Hematopoietic multipotent progenitor cell treated with erythropoietin and hydrocortisone succinate and interleukin-3 and kit ligand, for 8 days (in vitro differentiated cells): Measurements from ENCODE around the gene GARIN5B.

Experiments used
- DNase-seq: peaks from one replicate; pipeline ENCODE4 v3.0.0-alpha.2; 2015

Gene GARIN5B

GRCh38 chr19:55319785-55320184, 43.3 kb downstream of the GARIN5B start:
- no peak for DNase-seq

GRCh38 chr19:55316646-55317045, 46.4 kb downstream of the GARIN5B start:
- no peak for DNase-seq

- no peak for DNase-seq
These were observed 47.0 kb downstream of the GARIN5B start for GRCh38 chr19:55315956-55316525.

DNA sequence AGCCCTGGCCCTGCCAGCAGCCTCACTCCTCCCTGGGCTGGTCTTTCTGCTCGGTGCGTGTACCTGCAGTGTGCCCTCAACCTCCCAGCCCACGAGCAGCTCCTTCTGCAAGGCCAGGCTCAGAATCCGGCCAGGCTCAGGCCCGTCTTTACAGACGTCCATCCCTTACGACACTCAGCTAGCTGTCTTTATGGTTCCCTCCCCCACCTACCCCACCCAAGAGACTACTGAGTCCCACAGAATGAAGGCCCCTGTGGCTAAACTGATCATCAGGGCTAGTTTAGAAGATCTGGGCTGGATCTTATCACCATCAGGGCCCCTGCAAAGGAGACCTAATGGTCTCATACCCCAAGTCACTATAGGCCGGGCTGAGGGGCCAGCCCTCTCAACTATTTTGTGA, 48.7 kb downstream of the GARIN5B start:
- DNase-seq: no peak

DNA sequence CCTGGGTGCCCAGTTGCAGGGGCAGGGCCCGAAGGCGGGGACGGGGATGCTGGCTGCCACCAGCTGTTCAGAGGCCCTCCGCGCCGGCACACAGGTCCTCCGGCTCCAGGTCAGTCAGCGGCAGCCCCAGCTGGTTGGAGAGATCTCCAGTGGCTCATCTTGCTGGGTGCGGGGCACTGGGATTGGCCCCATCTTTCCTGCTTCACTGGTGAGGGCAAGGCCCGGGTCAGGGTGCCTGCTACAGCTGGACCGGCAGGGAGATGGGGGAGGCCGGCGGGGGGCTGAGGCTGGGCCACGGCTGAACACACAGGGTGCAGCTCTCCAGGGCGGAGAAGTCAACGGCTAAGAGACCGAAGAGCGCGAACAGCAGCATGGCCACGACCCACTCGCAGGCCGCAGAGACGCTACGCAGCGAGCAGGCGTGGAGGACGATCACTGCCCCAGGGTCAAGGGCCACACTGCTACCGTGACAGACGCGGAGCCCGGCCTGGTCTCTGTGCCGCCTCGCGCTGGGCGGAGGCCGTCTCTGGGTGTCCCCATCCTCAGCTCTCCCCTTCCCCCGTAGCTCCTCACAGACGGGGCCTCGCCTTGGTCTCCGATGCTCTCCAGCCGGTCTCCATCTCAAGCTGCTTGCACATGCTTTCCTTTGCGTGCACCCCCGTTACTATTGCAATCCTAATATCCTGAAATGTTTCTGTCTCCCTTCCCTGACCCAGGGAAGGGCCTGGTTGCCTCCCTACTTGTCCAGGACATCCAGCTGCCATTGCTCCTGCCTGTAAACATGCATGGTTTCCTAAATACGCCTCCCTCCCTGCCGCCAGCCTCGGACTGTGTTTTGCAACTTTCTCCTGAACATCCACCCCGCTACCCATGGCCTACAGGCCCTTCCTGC, 50.2 kb downstream of the GARIN5B start:
- DNase-seq: no peak

GRCh38 chr19:55311797-55312196, 51.3 kb downstream of the GARIN5B start:
- DNase-seq: no peak

DNA sequence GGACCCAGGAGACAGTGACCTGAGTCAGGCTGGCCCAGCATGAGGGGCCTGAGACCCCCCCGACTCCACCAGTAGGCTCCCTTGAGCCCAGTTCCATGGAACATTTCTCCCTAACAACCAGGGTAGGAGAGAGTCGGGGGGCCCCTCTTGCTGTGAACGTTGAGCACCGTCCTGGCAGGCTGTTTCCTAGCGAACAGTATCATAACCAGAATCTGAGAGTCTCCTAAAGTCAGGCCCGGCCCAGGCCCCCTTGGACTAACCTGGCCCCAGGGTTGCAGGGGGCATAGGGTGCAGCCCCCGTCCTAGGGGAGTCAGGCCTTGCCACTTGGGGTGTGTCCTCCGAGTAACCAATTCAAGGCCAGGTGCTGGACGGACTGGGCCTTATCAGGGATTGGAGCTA, 51.7 kb downstream of the GARIN5B start:
- DNase-seq: no peak

DNA sequence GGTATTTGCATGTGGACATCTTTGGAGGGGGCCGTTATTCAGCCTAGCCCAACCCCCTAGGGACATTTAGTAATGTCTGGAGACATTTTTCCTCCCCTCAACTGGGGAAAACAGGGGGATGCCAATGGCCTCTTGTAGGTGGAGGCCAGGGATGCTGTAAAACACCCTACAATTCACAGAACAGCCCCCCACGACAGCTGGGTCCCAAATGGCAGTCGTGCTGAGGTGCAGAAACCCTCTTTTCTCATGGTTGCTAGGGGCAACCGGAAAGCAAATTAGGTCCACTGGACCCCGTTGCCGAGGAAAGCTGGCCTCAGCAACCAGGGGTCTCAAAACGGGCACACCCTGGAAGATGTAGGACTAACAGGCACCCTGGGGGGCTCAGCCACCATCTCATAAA, 52.6 kb downstream of the GARIN5B start:
- no peak for DNase-seq

DNA sequence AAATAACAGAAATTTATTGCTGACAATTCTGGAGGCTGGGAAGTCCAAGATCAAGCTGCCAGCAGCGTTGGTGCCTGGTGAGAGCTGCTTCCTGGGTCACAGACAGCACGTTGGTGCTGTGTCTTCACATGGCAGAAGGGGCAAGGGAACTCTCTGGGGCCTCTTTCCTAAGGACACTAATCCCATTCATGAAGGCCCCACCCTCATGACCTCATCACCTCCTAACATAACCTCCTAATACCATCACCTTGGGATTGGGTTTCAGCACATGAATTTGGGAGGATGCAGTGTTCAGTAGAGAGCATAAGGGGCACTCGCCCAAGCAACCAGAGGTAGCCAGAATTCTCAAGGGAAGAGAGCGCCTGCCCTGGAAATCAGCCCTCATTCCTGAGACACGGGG, 53.6 kb downstream of the GARIN5B start:
- no peak for DNase-seq

GRCh38 chr19:55308281-55308680, 54.8 kb downstream of the GARIN5B start:
- DNase-seq: no peak

- no peak for DNase-seq
These were observed 56.3 kb downstream of the GARIN5B start for GRCh38 chr19:55306712-55307111.

DNA sequence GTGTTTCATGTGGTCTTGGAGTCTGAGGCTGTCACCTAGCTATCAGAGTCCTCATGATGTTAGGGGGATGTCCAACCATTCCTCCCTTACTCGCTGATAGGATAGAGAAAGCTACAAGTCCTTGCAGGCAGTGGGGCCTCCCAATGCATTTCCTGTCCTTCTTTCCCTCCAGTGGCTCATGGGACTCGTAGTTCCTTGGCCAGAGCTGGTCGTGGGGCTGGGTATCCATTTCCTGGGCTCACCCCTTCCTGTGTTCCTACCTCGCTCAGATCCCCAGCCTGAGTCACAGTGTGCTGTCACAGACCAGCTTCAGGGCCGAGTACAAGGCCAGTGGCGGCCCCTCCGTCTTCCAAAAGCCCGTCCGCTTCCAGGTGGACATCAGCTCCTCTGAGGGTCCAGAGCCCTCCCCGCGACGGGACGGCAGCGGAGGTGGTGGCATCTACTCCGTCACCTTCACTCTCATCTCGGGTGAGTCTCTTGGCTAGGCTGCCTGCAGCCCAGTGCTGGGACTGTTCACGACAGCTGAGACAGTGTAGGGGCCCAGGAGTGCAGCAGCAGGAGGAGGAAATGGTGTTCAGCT, 57.0 kb downstream of the GARIN5B start:
- no peak for DNase-seq

DNA sequence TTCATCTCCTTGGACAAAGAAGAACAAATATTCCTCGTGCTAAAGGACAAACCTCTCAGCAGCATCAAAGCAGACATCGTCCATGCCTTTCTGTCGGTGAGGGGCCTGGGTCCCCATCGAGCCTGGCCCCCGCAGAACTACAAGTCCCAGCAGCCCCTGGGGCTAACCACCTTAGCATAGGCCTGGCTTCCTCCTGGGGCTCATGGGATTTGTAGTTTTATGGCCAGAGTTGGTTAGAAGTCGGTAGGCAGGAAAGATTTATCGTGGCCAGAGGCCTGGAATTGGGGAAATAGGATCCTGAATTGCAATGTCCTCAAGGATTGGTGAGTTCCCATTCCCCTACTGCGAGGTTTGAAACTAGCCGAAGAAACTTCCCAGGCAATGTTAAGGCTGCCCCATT, 57.6 kb downstream of the GARIN5B start:
- DNase-seq: peak; percentile 59

- DNase-seq: no peak
These were observed 58.1 kb downstream of the GARIN5B start for GRCh38 chr19:55304980-55305379.
